ENCODE results near the gene NXNL1. TPM values are rescaled to one million over a fixed set of nuclear protein-coding genes. Genes with fewer than 3 reads are reported as not detected.
A peak's percentile ranks its signal among the peaks of the same experiment; 100 is the strongest.

The NXNL1 gene
- total and polyA plus RNA-seq, 2 experiments from 2014 or later: 0.16 TPM; not detected in 1

GRCh38 chr19:17471410-17472125 is 10.8 kb upstream of the NXNL1 start:
- Histone ChIP-seq H3K4me3 (peak overlapping the region; percentile 74), H3K36me3 (no peaks in the 10 kb centered on the region), H3K27me3 (no peaks in the 10 kb centered on the region), H3K27ac (no peak overlapping the region), H3K4me1 (ENCODE audit: low read depth) (peaks cover 14% of the 10 kb centered on the region), H3K9me3 (ENCODE audit: low read depth) (no peaks in the 10 kb centered on the region)
- no peak for DNase-seq (ENCODE audit: low read depth in 1 of 2, low spot score in 1 of 2)
- TF ChIP-seq, protein P1, sequence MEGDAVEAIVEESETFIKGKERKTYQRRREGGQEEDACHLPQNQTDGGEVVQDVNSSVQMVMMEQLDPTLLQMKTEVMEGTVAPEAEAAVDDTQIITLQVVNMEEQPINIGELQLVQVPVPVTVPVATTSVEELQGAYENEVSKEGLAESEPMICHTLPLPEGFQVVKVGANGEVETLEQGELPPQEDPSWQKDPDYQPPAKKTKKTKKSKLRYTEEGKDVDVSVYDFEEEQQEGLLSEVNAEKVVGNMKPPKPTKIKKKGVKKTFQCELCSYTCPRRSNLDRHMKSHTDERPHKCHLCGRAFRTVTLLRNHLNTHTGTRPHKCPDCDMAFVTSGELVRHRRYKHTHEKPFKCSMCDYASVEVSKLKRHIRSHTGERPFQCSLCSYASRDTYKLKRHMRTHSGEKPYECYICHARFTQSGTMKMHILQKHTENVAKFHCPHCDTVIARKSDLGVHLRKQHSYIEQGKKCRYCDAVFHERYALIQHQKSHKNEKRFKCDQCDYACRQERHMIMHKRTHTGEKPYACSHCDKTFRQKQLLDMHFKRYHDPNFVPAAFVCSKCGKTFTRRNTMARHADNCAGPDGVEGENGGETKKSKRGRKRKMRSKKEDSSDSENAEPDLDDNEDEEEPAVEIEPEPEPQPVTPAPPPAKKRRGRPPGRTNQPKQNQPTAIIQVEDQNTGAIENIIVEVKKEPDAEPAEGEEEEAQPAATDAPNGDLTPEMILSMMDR (IDR thresholded peaks at IDR 0.05; ENCODE audit: low read depth, low read length): no peak

- no peaks in the 10 kb centered on the region for H3K36me3 ChIP-seq
- DNase-seq (ENCODE audit: low read depth in 1 of 2, low spot score in 1 of 2): peak; percentile 100
- H3K27ac ChIP-seq: peak within 1 kb of the TSS; percentile 75
- TF ChIP-seq, protein P1 (IDR thresholded peaks at IDR 0.05; ENCODE audit: low read depth, low read length): no peak
- no peaks in the 10 kb centered on the region for H3K27me3 ChIP-seq
- H3K9me3 ChIP-seq (ENCODE audit: low read depth): no peaks in the 10 kb centered on the region
- peaks cover 12% of the 10 kb centered on the region for H3K4me1 ChIP-seq (ENCODE audit: low read depth)
- H3K4me3 ChIP-seq: peak within 1 kb of the TSS; percentile 74
These were observed 9.5 kb upstream of the NXNL1 start, which contains the start of gene SLC27A1 for GRCh38 chr19:17470068-17470841. TSS of gene SLC27A1 (plus strand) at chr19:17470524. CDS start at chr19:17470541, 17 bp downstream.

- Histone ChIP-seq H3K4me1 (ENCODE audit: low read depth) (peaks cover 11% of the 10 kb centered on the region), H3K9me3 (ENCODE audit: low read depth) (no peaks in the 10 kb centered on the region), H3K4me3 (peak overlapping the region; percentile 74), H3K27me3 (no peaks in the 10 kb centered on the region), H3K36me3 (no peaks in the 10 kb centered on the region), H3K27ac (peak overlapping the region; percentile 75)
- peak; percentile 97 to 98 for DNase-seq (ENCODE audit: low read depth in 1 of 2, low spot score in 1 of 2)
- TF ChIP-seq, protein P1 (IDR thresholded peaks at IDR 0.05; ENCODE audit: low read depth, low read length): no peak
These were observed 8.8 kb upstream of the NXNL1 start for GRCh38 chr19:17469481-17470067.

- Histone ChIP-seq H3K27ac (peak overlapping the region; percentile 75), H3K27me3 (no peaks in the 10 kb centered on the region), H3K9me3 (ENCODE audit: low read depth) (no peaks in the 10 kb centered on the region), H3K4me1 (ENCODE audit: low read depth) (peaks cover 11% of the 10 kb centered on the region), H3K4me3 (peak overlapping the region; percentile 74), H3K36me3 (no peaks in the 10 kb centered on the region)
- TF ChIP-seq, protein P1 (IDR thresholded peaks at IDR 0.05; ENCODE audit: low read depth, low read length): no peak
- no peak for DNase-seq (ENCODE audit: low read depth in 1 of 2, low spot score in 1 of 2)
These were observed 8.4 kb upstream of the NXNL1 start for GRCh38 chr19:17469092-17469480.

GRCh38 chr19:17468302-17469091 is 7.8 kb upstream of the NXNL1 start:
- peak overlapping the region; percentile 74 for H3K4me3 ChIP-seq
- H3K4me1 ChIP-seq (ENCODE audit: low read depth): peaks cover 11% of the 10 kb centered on the region
- no peaks in the 10 kb centered on the region for H3K36me3 ChIP-seq
- H3K27me3 ChIP-seq: peaks cover 2% of the 10 kb centered on the region
- peak overlapping the region; percentile 75 for H3K27ac ChIP-seq
- TF ChIP-seq, protein P1 (IDR thresholded peaks at IDR 0.05; ENCODE audit: low read depth, low read length): no peak
- no peaks in the 10 kb centered on the region for H3K9me3 ChIP-seq (ENCODE audit: low read depth)
- peak in 1 of 2 donors; percentile 40 for DNase-seq (ENCODE audit: low read depth in 1 of 2, low spot score in 1 of 2)
